ENCODE data around the gene MCRIP2.

The MCRIP2 gene

DNA sequence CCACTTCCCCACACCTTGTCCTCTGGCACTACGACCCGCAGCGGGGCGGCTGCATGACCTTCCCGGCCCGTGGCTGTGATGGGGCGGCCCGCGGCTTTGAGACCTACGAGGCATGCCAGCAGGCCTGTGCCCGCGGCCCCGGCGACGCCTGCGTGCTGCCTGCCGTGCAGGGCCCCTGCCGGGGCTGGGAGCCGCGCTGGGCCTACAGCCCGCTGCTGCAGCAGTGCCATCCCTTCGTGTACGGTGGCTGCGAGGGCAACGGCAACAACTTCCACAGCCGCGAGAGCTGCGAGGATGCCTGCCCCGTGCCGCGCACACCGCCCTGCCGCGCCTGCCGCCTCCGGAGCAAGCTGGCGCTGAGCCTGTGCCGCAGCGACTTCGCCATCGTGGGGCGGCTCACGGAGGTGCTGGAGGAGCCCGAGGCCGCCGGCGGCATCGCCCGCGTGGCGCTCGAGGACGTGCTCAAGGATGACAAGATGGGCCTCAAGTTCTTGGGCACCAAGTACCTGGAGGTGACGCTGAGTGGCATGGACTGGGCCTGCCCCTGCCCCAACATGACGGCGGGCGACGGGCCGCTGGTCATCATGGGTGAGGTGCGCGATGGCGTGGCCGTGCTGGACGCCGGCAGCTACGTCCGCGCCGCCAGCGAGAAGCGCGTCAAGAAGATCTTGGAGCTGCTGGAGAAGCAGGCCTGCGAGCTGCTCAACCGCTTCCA lies 8.1 kb upstream of the MCRIP2 start:
- Histone ChIP-seq H3K27me3 (ENCODE audit: insufficient read depth, low read depth, severe bottlenecking) (no peaks in the 10 kb centered on the region), H3K4me3 (ENCODE audit: low read depth, low read length) (no peak overlapping the region), H3K36me3 (peaks cover 29% of the 10 kb centered on the region), H3K27ac (no peak overlapping the region), H3K9me3 (ENCODE audit: severe bottlenecking) (no peaks in the 10 kb centered on the region)
- DNase-seq: no peak
- TF ChIP-seq, protein P1, sequence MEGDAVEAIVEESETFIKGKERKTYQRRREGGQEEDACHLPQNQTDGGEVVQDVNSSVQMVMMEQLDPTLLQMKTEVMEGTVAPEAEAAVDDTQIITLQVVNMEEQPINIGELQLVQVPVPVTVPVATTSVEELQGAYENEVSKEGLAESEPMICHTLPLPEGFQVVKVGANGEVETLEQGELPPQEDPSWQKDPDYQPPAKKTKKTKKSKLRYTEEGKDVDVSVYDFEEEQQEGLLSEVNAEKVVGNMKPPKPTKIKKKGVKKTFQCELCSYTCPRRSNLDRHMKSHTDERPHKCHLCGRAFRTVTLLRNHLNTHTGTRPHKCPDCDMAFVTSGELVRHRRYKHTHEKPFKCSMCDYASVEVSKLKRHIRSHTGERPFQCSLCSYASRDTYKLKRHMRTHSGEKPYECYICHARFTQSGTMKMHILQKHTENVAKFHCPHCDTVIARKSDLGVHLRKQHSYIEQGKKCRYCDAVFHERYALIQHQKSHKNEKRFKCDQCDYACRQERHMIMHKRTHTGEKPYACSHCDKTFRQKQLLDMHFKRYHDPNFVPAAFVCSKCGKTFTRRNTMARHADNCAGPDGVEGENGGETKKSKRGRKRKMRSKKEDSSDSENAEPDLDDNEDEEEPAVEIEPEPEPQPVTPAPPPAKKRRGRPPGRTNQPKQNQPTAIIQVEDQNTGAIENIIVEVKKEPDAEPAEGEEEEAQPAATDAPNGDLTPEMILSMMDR (IDR thresholded peaks at IDR 0.05; ENCODE audit: low read depth, low read length): no peak

DNA sequence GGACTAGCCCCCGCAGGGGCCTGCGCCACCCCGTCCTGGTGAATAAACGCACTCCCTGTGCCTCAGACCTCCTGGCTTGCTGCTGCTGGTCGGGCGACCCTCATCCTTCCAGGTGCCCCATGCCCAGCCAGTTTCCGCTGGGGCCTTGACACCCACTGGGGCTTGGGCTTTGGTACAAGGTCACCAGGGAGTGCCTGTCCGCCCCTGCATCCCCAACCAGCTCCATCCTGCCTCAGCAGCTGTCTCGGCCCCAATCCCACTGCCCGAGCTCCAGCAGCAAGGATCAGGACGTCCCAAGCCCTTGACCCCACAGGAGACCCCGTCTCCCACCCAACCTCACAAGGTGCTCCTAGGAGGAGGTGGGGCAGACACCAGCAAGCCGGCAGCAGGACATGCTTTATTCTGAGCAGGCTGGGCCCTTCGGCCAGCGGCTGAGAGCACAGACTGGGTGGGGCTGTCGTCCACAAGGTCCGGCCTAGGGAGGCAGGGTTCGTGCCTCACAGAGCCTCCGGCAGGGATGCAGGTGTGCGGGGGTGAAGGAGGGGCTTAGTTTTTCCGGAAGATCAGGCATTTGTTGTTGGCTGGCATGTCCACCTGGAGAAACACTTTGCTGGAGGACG lies 7.5 kb upstream of the MCRIP2 start:
- TF ChIP-seq, protein P1 (IDR thresholded peaks at IDR 0.05; ENCODE audit: low read depth, low read length): no peak
- no peak overlapping the region for H3K27ac ChIP-seq
- H3K9me3 ChIP-seq (ENCODE audit: severe bottlenecking): no peaks in the 10 kb centered on the region
- no peak for DNase-seq
- H3K4me3 ChIP-seq (ENCODE audit: low read depth, low read length): no peak overlapping the region
- no peaks in the 10 kb centered on the region for H3K27me3 ChIP-seq (ENCODE audit: insufficient read depth, low read depth, severe bottlenecking)
- H3K36me3 ChIP-seq: peaks cover 22% of the 10 kb centered on the region

DNA sequence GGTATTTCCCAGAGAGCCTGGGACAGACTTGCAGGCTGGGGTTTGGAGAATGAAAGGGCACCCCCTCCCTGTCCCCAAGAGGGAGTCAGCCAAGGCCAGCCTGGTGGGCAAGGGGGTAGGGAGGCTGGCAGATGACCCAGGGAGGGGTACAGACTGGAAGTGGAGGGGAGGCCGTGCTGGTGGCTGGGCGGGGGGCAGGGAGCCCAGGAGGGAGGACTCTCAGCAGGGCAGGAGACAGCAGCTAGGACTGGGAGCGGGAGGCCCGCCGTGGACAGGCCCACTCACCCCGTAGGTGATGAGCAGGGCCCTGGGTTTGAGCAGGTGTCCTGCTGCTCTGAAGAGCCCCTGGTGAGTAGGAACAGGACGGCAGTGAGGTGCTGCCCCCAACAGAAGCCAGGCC lies 6.6 kb upstream of the MCRIP2 start:
- H3K4me3 ChIP-seq (ENCODE audit: low read depth, low read length): peak overlapping the region; percentile 88; the same call in 1 of the 2 replicates
- DNase-seq: no peak
- H3K36me3 ChIP-seq: peaks cover 22% of the 10 kb centered on the region
- no peaks in the 10 kb centered on the region for H3K9me3 ChIP-seq (ENCODE audit: severe bottlenecking)
- H3K27ac ChIP-seq: no peak overlapping the region
- H3K27me3 ChIP-seq (ENCODE audit: insufficient read depth, low read depth, severe bottlenecking): no peaks in the 10 kb centered on the region
- TF ChIP-seq, protein P1 (IDR thresholded peaks at IDR 0.05; ENCODE audit: low read depth, low read length): no peak

DNA sequence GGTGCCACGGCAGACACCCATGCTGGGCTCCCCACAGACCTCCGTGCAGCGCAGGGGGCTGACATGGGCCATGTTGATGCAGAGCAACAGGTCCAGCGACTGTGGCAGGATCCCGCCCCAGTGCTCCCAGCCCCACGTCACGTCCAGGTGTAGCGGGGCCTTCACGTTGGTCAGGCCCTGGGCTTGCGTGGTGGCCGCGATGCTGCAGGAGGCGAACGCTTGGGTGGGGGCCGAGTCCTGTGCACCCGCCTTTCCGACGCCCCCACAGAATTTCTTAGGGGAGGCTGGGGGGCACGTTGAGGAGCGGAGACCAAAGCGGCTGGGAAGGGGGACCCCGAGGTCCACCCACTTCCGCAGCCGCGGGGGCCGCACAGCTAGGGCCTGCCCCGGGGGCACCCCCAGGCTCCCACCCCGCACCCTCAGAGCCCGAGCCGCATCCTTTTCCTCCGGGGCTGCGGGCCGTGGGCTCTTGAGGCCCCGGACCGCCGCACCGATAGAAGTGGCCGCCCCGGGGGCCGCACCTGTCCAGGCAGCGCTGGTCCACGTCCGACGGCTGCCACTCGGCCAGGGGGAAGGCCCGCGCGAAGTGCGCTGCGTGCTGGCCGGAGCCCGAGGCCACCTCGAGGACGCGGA lies 5.9 kb upstream of the MCRIP2 start:
- TF ChIP-seq, protein P1 (IDR thresholded peaks at IDR 0.05; ENCODE audit: low read depth, low read length): no peak
- peak overlapping the region; percentile 95 for H3K27ac ChIP-seq
- no peaks in the 10 kb centered on the region for H3K9me3 ChIP-seq (ENCODE audit: severe bottlenecking)
- H3K4me3 ChIP-seq (ENCODE audit: low read depth, low read length): peak overlapping the region; percentile 88
- no peak for DNase-seq
- H3K36me3 ChIP-seq: peaks cover 22% of the 10 kb centered on the region
- H3K27me3 ChIP-seq (ENCODE audit: insufficient read depth, low read depth, severe bottlenecking): no peaks in the 10 kb centered on the region

DNA sequence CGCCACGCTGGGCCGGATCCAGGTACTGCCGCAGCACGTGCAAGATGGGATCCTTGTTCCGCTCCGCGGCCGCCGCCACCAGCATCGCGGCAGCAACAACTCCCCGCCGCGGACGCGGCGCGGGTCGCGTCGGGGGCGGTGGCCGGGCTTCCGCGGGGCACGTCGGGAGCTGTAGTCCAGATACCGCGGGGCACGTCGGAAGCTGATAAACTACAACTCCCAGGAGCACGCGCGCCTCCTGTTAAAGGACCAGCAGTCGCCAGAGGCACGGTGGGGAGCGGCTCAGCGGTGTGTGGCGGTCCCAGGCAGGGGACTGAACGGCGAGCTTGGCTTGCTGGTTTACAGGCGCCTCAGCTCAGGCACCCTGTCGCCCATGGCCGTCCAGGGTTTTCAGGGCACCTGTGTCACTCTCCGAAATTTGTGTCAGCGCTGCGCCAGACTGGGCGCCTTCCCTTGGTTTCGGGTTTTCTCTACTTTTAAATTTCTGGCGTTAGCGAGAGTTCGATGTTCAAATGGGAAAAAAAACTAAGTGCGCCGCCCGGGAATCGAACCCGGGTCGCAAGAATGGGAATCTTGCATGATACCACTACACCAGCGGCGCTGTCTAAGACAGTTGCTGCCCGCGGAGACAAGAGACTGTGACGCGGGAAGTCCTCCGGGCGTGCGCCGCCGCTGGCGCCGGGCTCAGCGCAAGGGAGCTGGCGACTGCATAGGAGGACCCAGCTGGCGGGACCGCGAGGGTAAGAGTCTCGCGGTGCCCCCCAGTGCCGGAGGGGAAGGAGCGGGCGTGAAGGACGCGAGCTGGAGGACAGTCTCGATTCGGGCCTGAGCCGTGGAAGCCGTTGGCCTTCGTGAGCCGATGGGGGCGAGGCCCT lies 5.2 kb upstream of the MCRIP2 start, which contains the start of gene METTL26:
METTL26 (minus strand) TSS at position 100 of the 875 bp plus-strand sequence; CDS start at position 85, 15 bp downstream.
- TF ChIP-seq, protein P1 (IDR thresholded peaks at IDR 0.05; ENCODE audit: low read depth, low read length): 0 out of 2 replicates have a peak, but pooled peaks have one; percentile 21

More for the DNA sequence above, 5.2 kb upstream of the MCRIP2 start, which contains the start of gene METTL26:
- DNase-seq: peak; percentile 95
- H3K4me3 ChIP-seq (ENCODE audit: low read depth, low read length): peak within 1 kb of the TSS; percentile 88
- peak within 1 kb of the TSS; percentile 95 for H3K27ac ChIP-seq
- no peaks in the 10 kb centered on the region for H3K27me3 ChIP-seq (ENCODE audit: insufficient read depth, low read depth, severe bottlenecking)
- H3K9me3 ChIP-seq (ENCODE audit: severe bottlenecking): no peaks in the 10 kb centered on the region
- peaks cover 22% of the 10 kb centered on the region for H3K36me3 ChIP-seq

Measured in WERI-Rb-1 (cell line).